ENCODE data around the gene IPO13.

IPO13 gene

GRCh38 chr1:43954036-43954435, 7.3 kb downstream of the IPO13 start:
- TF ChIP-seq SIN3A (IDR thresholded peaks at IDR 0.05; ENCODE audit: borderline replicate concordance, insufficient read depth, low read length) (no peak), FOXP2 (optimal IDR thresholded peaks at IDR 0.05; ENCODE audit: borderline replicate concordance, extremely low read depth, extremely low read length, insufficient read depth) (no peak), POLR2AphosphoS5 (IDR thresholded peaks at IDR 0.05; ENCODE audit: low read depth, low read length) (no peak), TAF1 (IDR thresholded peaks at IDR 0.05; ENCODE audit: borderline replicate concordance, insufficient read depth, low read length) (no peak), REST (IDR thresholded peaks at IDR 0.05; ENCODE audit: insufficient read depth in 1 of 2, low read depth in 2 of 2, low read length in 2 of 2) (no peak)

DNA sequence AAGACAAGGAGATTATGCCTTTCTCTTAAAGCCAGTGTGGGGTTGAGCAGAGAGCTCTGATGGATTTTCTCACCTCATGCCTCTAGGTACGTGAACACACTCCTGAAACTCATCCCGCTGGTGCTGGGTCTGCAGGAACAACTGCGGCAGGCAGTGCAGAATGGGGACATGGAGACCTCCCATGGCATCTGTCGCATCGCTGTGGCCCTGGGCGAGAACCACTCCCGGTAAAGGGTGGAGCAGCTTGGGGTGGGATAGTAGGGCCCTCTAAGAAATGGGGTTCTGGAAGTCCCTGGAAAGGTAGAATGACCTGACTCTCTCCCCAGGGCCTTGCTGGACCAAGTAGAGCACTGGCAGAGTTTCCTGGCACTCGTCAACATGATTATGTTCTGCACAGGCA, 9.5 kb downstream of the IPO13 start:
- no peak for TF ChIP-seq FOXP2 (optimal IDR thresholded peaks at IDR 0.05; ENCODE audit: borderline replicate concordance, extremely low read depth, extremely low read length, insufficient read depth)
- TF ChIP-seq TAF1 (IDR thresholded peaks at IDR 0.05; ENCODE audit: borderline replicate concordance, insufficient read depth, low read length) = no peak
- TF ChIP-seq REST (IDR thresholded peaks at IDR 0.05; ENCODE audit: insufficient read depth in 1 of 2, low read depth in 2 of 2, low read length in 2 of 2) = no peak
- no peak for TF ChIP-seq SIN3A (IDR thresholded peaks at IDR 0.05; ENCODE audit: borderline replicate concordance, insufficient read depth, low read length)
- no peak for TF ChIP-seq POLR2AphosphoS5 (IDR thresholded peaks at IDR 0.05; ENCODE audit: low read depth, low read length)

DNA sequence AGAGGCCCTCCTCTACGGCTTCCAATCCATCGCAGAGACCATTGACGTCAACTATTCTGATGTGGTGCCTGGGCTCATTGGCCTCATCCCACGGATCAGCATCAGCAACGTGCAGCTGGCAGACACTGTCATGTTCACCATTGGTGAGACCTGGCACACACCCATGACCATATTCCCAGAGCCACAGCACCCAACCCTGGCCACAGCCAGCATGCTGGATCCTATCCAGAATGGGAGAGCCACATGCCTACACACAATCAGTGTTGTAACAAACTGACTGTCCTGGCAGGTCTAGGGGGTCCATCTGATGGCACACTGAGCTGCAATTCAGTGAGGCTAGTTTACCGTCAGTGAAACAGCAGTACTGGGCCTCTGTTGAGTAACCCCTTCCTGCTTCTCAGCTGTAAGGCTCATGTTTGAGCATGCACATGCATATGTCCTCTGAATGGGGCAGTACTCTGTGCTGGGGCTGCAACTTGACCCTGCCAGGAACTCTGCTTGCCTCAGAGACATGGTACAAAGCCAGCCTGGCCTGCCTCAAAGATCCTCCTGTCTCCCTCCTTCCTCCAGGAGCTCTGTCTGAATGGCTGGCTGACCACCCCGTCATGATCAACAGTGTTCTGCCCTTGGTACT, 10.8 kb downstream of the IPO13 start:
- TF ChIP-seq TAF1 (IDR thresholded peaks at IDR 0.05; ENCODE audit: borderline replicate concordance, insufficient read depth, low read length) (no peak), SIN3A (IDR thresholded peaks at IDR 0.05; ENCODE audit: borderline replicate concordance, insufficient read depth, low read length) (no peak)

DNA sequence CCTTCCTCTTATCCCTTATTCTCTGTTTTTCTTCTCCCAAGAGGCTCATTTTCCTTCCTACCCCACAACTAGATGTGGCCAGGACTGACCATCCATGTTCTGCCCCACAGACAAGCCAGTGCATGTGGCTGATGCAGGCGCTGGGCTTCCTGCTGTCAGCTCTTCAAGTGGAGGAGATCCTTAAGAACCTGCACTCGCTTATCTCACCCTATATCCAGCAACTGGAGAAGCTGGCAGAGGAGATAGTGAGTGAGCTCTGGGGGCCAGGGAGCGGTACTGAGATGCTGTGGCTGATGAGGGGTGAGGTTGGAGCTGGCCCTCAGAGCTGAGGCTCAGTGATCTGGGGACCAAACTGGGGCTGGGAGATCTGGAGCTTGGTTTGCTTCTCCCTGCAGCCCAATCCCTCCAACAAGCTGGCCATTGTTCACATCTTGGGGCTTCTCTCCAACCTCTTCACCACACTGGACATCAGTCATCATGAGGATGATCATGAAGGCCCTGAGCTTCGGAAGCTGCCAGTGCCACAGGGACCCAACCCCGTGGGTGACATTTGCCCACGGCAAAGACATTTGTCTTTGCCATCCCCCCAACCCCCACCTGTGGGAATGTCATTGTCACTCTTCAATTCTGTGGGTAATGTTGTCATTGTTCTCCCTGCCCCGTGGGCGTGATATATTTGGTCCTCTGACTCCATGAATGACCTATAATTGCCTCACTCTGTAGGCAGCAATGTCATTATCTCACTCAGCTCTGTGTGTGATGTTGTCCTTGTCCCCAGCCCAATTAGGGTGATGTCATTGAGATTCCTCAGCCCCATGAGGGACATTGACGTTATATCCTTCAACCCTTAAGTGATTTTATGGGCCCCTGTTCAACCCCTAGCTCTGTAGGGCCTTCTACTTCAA, 11.9 kb downstream of the IPO13 start:
- TF ChIP-seq POLR2AphosphoS5 (IDR thresholded peaks at IDR 0.05; ENCODE audit: low read depth, low read length) = no peak
- TF ChIP-seq FOXP2 (optimal IDR thresholded peaks at IDR 0.05; ENCODE audit: borderline replicate concordance, extremely low read depth, extremely low read length, insufficient read depth) = no peak
- no peak for TF ChIP-seq TAF1 (IDR thresholded peaks at IDR 0.05; ENCODE audit: borderline replicate concordance, insufficient read depth, low read length)
- no peak for TF ChIP-seq SIN3A (IDR thresholded peaks at IDR 0.05; ENCODE audit: borderline replicate concordance, insufficient read depth, low read length)
- no peak for TF ChIP-seq REST (IDR thresholded peaks at IDR 0.05; ENCODE audit: insufficient read depth in 1 of 2, low read depth in 2 of 2, low read length in 2 of 2)

GRCh38 chr1:43960798-43961197, 14.0 kb downstream of the IPO13 start:
- TF ChIP-seq TAF1 (IDR thresholded peaks at IDR 0.05; ENCODE audit: borderline replicate concordance, insufficient read depth, low read length) (no peak), REST (IDR thresholded peaks at IDR 0.05; ENCODE audit: insufficient read depth in 1 of 2, low read depth in 2 of 2, low read length in 2 of 2) (no peak), FOXP2 (optimal IDR thresholded peaks at IDR 0.05; ENCODE audit: borderline replicate concordance, extremely low read depth, extremely low read length, insufficient read depth) (no peak), POLR2AphosphoS5 (IDR thresholded peaks at IDR 0.05; ENCODE audit: low read depth, low read length) (no peak), SIN3A (IDR thresholded peaks at IDR 0.05; ENCODE audit: borderline replicate concordance, insufficient read depth, low read length) (no peak)
